HG03439 (cell line): Measurements from ENCODE around the gene DTD2.

Experiments used
- ATAC-seq: cut with Tn5 transposase; IDR thresholded peaks from one replicate; pipeline ENCODE4 v1.9.1; 2021; ENCODE audit warnings: mild to moderate bottlenecking, moderate library complexity; ENCODE audit not compliant: unreplicated experiment

Gene DTD2

GRCh38 chr14:31408421-31408820 is 48.9 kb downstream of the DTD2 start:
- ATAC-seq = no peak

- ATAC-seq = no peak
Measured at GRCh38 chr14:31405599-31406232, 51.6 kb downstream of the DTD2 start.

- ATAC-seq = no peak
Measured at GRCh38 chr14:31405106-31405505, 52.2 kb downstream of the DTD2 start.

- no peak for ATAC-seq
Measured at GRCh38 chr14:31403707-31404106, 53.6 kb downstream of the DTD2 start.

GRCh38 chr14:31402764-31403439 is 54.4 kb downstream of the DTD2 start:
- no peak for ATAC-seq

- no peak for ATAC-seq
Measured at GRCh38 chr14:31401369-31401932, 55.9 kb downstream of the DTD2 start.

- ATAC-seq = peak; percentile 49
Measured at GRCh38 chr14:31400031-31400638, 57.2 kb downstream of the DTD2 start.
